Measurements from ENCODE around the gene FOS. TPM values are rescaled to one million over a fixed set of nuclear protein-coding genes. Genes with fewer than 3 reads are reported as not detected.

The FOS gene
- polyA plus RNA-seq, 1 donor from 2014 or later: 296 TPM

DNA sequence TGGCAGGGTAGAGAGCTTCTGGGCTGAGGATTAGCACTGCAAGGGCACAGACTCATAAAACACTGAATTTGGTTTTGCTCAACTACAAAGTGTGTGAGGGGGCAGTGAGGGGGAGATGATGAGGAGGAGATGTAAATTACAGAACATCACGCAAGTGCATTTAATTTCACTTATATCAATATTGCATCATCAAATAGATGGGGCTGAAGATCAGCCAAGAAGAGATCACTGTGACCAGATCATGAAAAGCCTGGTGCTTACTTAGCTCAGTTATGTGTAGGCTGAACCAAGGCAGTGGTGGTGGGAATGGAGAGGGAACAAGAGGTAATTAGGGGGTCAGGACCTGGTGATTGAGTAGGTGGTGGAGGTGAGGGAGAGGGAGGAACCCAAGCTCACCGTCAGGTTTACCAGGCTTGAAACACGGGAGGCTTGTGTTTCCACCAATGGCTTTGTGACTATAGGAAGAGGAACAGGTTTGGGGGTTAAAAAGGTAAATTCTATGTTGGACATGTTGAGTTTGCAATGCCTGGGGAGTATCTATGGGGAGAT lies 11.3 kb downstream of the FOS start:
- Histone ChIP-seq H3F3A (ENCODE audit: insufficient read depth, low read length, poor library complexity, severe bottlenecking) (peaks cover under 1% of the 10 kb centered on the region), H3K27ac (ENCODE audit: low read length) (no peak overlapping the region), H3K9me2 (ENCODE audit: insufficient read depth, low read length) (no peaks in the 10 kb centered on the region), H3K4me2 (ENCODE audit: low read length) (no peak overlapping the region), H3K79me2 (replicated peaks; ENCODE audit: insufficient read depth, low read length) (no peaks in the 10 kb centered on the region), H3K27me3 (ENCODE audit: insufficient read depth, low read depth, low read length) (no peaks in the 10 kb centered on the region), H3K9ac (ENCODE audit: low read length) (no peak overlapping the region), H3K36me3 (ENCODE audit: insufficient read depth, low read length) (no peaks in the 10 kb centered on the region), H3K9me3 (ENCODE audit: low read length) (no peaks in the 10 kb centered on the region), H4K20me1 (ENCODE audit: insufficient read depth) (no peaks in the 10 kb centered on the region), H3K4me3 (ENCODE audit: low read length) (no peak overlapping the region), H2AFZ (ENCODE audit: low read depth, low read length) (no peak overlapping the region)
- TF ChIP-seq, protein P1, sequence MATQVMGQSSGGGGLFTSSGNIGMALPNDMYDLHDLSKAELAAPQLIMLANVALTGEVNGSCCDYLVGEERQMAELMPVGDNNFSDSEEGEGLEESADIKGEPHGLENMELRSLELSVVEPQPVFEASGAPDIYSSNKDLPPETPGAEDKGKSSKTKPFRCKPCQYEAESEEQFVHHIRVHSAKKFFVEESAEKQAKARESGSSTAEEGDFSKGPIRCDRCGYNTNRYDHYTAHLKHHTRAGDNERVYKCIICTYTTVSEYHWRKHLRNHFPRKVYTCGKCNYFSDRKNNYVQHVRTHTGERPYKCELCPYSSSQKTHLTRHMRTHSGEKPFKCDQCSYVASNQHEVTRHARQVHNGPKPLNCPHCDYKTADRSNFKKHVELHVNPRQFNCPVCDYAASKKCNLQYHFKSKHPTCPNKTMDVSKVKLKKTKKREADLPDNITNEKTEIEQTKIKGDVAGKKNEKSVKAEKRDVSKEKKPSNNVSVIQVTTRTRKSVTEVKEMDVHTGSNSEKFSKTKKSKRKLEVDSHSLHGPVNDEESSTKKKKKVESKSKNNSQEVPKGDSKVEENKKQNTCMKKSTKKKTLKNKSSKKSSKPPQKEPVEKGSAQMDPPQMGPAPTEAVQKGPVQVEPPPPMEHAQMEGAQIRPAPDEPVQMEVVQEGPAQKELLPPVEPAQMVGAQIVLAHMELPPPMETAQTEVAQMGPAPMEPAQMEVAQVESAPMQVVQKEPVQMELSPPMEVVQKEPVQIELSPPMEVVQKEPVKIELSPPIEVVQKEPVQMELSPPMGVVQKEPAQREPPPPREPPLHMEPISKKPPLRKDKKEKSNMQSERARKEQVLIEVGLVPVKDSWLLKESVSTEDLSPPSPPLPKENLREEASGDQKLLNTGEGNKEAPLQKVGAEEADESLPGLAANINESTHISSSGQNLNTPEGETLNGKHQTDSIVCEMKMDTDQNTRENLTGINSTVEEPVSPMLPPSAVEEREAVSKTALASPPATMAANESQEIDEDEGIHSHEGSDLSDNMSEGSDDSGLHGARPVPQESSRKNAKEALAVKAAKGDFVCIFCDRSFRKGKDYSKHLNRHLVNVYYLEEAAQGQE (IDR thresholded peaks at IDR 0.05; ENCODE audit: borderline replicate concordance): no peak
- TF ChIP-seq, protein P2, sequence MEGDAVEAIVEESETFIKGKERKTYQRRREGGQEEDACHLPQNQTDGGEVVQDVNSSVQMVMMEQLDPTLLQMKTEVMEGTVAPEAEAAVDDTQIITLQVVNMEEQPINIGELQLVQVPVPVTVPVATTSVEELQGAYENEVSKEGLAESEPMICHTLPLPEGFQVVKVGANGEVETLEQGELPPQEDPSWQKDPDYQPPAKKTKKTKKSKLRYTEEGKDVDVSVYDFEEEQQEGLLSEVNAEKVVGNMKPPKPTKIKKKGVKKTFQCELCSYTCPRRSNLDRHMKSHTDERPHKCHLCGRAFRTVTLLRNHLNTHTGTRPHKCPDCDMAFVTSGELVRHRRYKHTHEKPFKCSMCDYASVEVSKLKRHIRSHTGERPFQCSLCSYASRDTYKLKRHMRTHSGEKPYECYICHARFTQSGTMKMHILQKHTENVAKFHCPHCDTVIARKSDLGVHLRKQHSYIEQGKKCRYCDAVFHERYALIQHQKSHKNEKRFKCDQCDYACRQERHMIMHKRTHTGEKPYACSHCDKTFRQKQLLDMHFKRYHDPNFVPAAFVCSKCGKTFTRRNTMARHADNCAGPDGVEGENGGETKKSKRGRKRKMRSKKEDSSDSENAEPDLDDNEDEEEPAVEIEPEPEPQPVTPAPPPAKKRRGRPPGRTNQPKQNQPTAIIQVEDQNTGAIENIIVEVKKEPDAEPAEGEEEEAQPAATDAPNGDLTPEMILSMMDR (IDR thresholded peaks at IDR 0.05; ENCODE audit: poor library complexity, severe bottlenecking): no peak
- TF ChIP-seq MXI1 (conservative IDR thresholded peaks at IDR 0.05; ENCODE audit: poor library complexity, severe bottlenecking) (no peak), SMC3 (conservative IDR thresholded peaks at IDR 0.05; ENCODE audit: poor library complexity) (no peak), POLR2AphosphoS5 (IDR thresholded peaks at IDR 0.05) (no peak), TAF1 (IDR thresholded peaks at IDR 0.05; ENCODE audit: low read depth) (no peak), RAD21 (conservative IDR thresholded peaks at IDR 0.05) (no peak), EP300 (conservative IDR thresholded peaks at IDR 0.05; ENCODE audit: poor library complexity, severe bottlenecking) (no peak), EZH2 (IDR thresholded peaks at IDR 0.05; ENCODE audit: borderline replicate concordance, insufficient read depth, low read length, poor library complexity, severe bottlenecking) (no peak)

GRCh38 chr14:75290851-75291250 lies 12.2 kb downstream of the FOS start:
- Histone ChIP-seq H3K27ac (ENCODE audit: low read length) (no peak overlapping the region), H2AFZ (ENCODE audit: low read depth, low read length) (no peak overlapping the region), H3K79me2 (replicated peaks; ENCODE audit: insufficient read depth, low read length) (no peaks in the 10 kb centered on the region), H3K36me3 (ENCODE audit: insufficient read depth, low read length) (no peaks in the 10 kb centered on the region), H3K9me2 (ENCODE audit: insufficient read depth, low read length) (no peaks in the 10 kb centered on the region), H3K9ac (ENCODE audit: low read length) (no peak overlapping the region), H3F3A (ENCODE audit: insufficient read depth, low read length, poor library complexity, severe bottlenecking) (peaks cover 8% of the 10 kb centered on the region), H4K20me1 (ENCODE audit: insufficient read depth) (no peaks in the 10 kb centered on the region), H3K4me3 (ENCODE audit: low read length) (no peak overlapping the region), H3K4me2 (ENCODE audit: low read length) (no peak overlapping the region), H3K9me3 (ENCODE audit: low read length) (no peaks in the 10 kb centered on the region), H3K27me3 (ENCODE audit: insufficient read depth, low read depth, low read length) (no peaks in the 10 kb centered on the region)
- TF ChIP-seq, protein P1 (IDR thresholded peaks at IDR 0.05; ENCODE audit: borderline replicate concordance): no peak
- no peak for TF ChIP-seq EP300 (conservative IDR thresholded peaks at IDR 0.05; ENCODE audit: poor library complexity, severe bottlenecking)
- TF ChIP-seq, protein P2 (IDR thresholded peaks at IDR 0.05; ENCODE audit: poor library complexity, severe bottlenecking): no peak
